DOHH2 (cell line): ENCODE data around the gene DNAAF5.

Experiments
- H3F3A ChIP-seq: fragments of 200-600 bp; sonication (generic), shearing (Covaris generic); 2 replicates; pipeline ENCODE4 v1.6.0; 2016; ENCODE audit warnings: antibody characterized with exemption, mild to moderate bottlenecking; ENCODE audit not compliant: control insufficient read depth, insufficient read depth
- H3K27ac ChIP-seq: fragments of 200-600 bp; sonication (generic); 2 replicates; pipeline ENCODE4 v1.5.1; 2014; ENCODE audit warnings: low read depth, mild to moderate bottlenecking, low read length, moderate library complexity
- H3K27me3 ChIP-seq: fragments of 200-600 bp; sonication (generic); 2 replicates; pipeline ENCODE4 v1.6.1; 2014; ENCODE audit warnings: mild to moderate bottlenecking, low read length, mixed read lengths; ENCODE audit not compliant: control insufficient read depth
- H3K36me3 ChIP-seq: fragments of 200-600 bp; sonication (generic); 2 replicates; pipeline ENCODE4 v1.6.1; 2014; ENCODE audit warnings: mild to moderate bottlenecking, low read length, moderate library complexity, mixed read lengths; ENCODE audit not compliant: control insufficient read depth
- H3K4me1 ChIP-seq: fragments of 200-600 bp; sonication (generic); 2 replicates; pipeline ENCODE4 v1.6.1; 2014; ENCODE audit warnings: mild to moderate bottlenecking, low read length, mixed read lengths; ENCODE audit not compliant: control insufficient read depth
- H3K4me2 ChIP-seq: fragments of 200-600 bp; sonication (generic); 2 replicates; pipeline ENCODE4 v1.6.0; 2014; ENCODE audit warnings: mild to moderate bottlenecking, low read length, moderate library complexity
- H3K4me3 ChIP-seq: fragments of 200-600 bp; sonication (generic); 2 replicates; pipeline ENCODE4 v1.5.1; 2014; ENCODE audit warnings: mild to moderate bottlenecking, low read length, mixed read lengths
- H3K79me2 ChIP-seq: fragments of 200-600 bp; sonication (generic); 2 replicates; pipeline ENCODE4 v1.6.1; 2014; ENCODE audit warnings: mild to moderate bottlenecking, low read length, mixed read lengths; ENCODE audit not compliant: control insufficient read depth
- H3K9me2 ChIP-seq: fragments of 200-600 bp; sonication (generic); replicated peaks from 2 replicates; pipeline ENCODE4 v1.6.1; 2014; ENCODE audit warnings: mild to moderate bottlenecking, low read length, mixed read lengths; ENCODE audit not compliant: control insufficient read depth
- H3K9me3 ChIP-seq: fragments of 200-600 bp; sonication (generic); 2 replicates; pipeline ENCODE4 v1.6.1; 2014; ENCODE audit warnings: antibody characterized with exemption, low read length, mixed read lengths; ENCODE audit not compliant: control insufficient read depth, insufficient read depth
- H4K20me1 ChIP-seq: fragments of 200-600 bp; sonication (generic); 2 replicates; pipeline ENCODE4 v1.6.0; 2014; ENCODE audit warnings: low read depth, mild to moderate bottlenecking, antibody characterized with exemption, low read length, moderate library complexity; ENCODE audit not compliant: control insufficient read depth, insufficient read depth
- CTCF ChIP-seq: fragments of 200-600 bp; sonication (generic); IDR thresholded peaks from one replicate; pipeline ENCODE4 v1.5.1; 2014; ENCODE audit warnings: antibody characterized with exemption, mild to moderate bottlenecking, low read depth, low read length; ENCODE audit not compliant: poor library complexity, severe bottlenecking
- EZH2phosphoT487 ChIP-seq: fragments of 200-600 bp; sonication (generic); IDR thresholded peaks from 2 replicates; pipeline ENCODE4 v1.6.1; 2017; ENCODE audit warnings: borderline replicate concordance, mild to moderate bottlenecking, antibody characterized with exemption, low read length, moderate library complexity, mixed read lengths

Gene DNAAF5

GRCh38 chr7:691361-692045 lies 35.0 kb upstream of the DNAAF5 start:
- no peaks in the 10 kb centered on the region for H4K20me1 ChIP-seq
- H3K9me3 ChIP-seq: peaks cover 26% of the 10 kb centered on the region
- TF ChIP-seq CTCF (no peak), EZH2phosphoT487 (no peak)
- no peak overlapping the region for H3K27ac ChIP-seq
- H3K4me3 ChIP-seq: no peak overlapping the region
- H3K4me2 ChIP-seq: no peak overlapping the region
- H3K9me2 ChIP-seq: no peaks in the 10 kb centered on the region
- no peaks in the 10 kb centered on the region for H3K4me1 ChIP-seq
- H3K27me3 ChIP-seq: no peaks in the 10 kb centered on the region
- H3K79me2 ChIP-seq: no peaks in the 10 kb centered on the region
- no peaks in the 10 kb centered on the region for H3F3A ChIP-seq
- H3K36me3 ChIP-seq: peaks cover 45% of the 10 kb centered on the region

GRCh38 chr7:693280-693679 lies 33.2 kb upstream of the DNAAF5 start:
- no peak for TF ChIP-seq EZH2phosphoT487
- TF ChIP-seq CTCF: no peak
- Histone ChIP-seq H3F3A (no peaks in the 10 kb centered on the region), H3K9me3 (peaks cover 14% of the 10 kb centered on the region; the same call in 1 of the 2 replicates), H3K36me3 (peaks cover 50% of the 10 kb centered on the region), H3K27ac (no peak overlapping the region), H4K20me1 (no peaks in the 10 kb centered on the region), H3K4me1 (no peaks in the 10 kb centered on the region), H3K79me2 (no peaks in the 10 kb centered on the region), H3K27me3 (no peaks in the 10 kb centered on the region), H3K9me2 (no peaks in the 10 kb centered on the region), H3K4me2 (no peak overlapping the region), H3K4me3 (no peak overlapping the region)

DNA sequence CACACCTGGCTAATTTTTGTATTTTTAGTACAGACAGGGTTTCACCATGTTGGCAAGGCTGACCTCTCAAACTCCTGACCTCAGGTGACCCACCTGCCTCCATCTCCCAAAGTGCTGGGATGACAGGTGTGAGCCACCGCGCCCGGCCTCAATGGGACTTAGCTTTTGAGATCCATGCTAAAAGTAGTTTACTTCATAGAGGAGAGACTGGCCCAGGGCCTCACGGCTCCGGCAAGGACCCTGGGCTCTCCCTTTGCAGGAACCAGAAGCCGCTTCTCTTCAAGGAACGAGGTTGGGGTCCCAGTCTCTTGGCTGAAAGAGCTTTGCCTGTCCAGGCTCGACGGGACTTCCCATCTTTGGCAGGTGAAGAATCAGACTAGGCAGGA lies 30.1 kb upstream of the DNAAF5 start:
- TF ChIP-seq CTCF: no peak
- peaks cover 58% of the 10 kb centered on the region for H3K36me3 ChIP-seq

More for the DNA sequence above, 30.1 kb upstream of the DNAAF5 start:
- Histone ChIP-seq H3K4me3 (no peak overlapping the region), H3K27me3 (no peaks in the 10 kb centered on the region), H3K27ac (no peak overlapping the region), H4K20me1 (no peaks in the 10 kb centered on the region), H3K4me2 (no peak overlapping the region), H3K4me1 (no peaks in the 10 kb centered on the region), H3F3A (no peaks in the 10 kb centered on the region), H3K79me2 (peaks cover 17% of the 10 kb centered on the region), H3K9me2 (no peaks in the 10 kb centered on the region), H3K9me3 (peaks cover 4% of the 10 kb centered on the region; the same call in 1 of the 2 replicates)
